Upper lobe of right lung (tissue), 1 donor: ENCODE data around the gene EGLN1. TPM values are rescaled to one million over a fixed set of nuclear protein-coding genes. Genes with fewer than 3 reads are reported as not detected.
"Not testable (repeated sequence)": the region's sequence is repeated elsewhere in the genome, so short reads cannot be mapped to it uniquely, and the experiment has no call there.

ENCODE experiments used
- ATAC-seq: fragments of 200-7000 bp; cut with Tn5 transposase; one replicate; pipeline ENCODE4 v1.9.1; 2020; ENCODE audit warnings: mild to moderate bottlenecking, moderate library complexity
- DNase-seq: peaks from one replicate; pipeline ENCODE4 v3.0.0-alpha.2; 2020
- H3K27ac ChIP-seq: fragments of 200-600 bp; one replicate; pipeline ENCODE4 v1.8.0; 2022
- H3K27me3 ChIP-seq: fragments of 200-600 bp; one replicate; pipeline ENCODE4 v1.8.0; 2022; ENCODE audit warnings: mild to moderate bottlenecking
- H3K36me3 ChIP-seq: fragments of 200-600 bp; one replicate; pipeline ENCODE4 v1.8.0; 2022
- H3K4me1 ChIP-seq: fragments of 200-600 bp; one replicate; pipeline ENCODE4 v1.8.0; 2022
- H3K4me3 ChIP-seq: fragments of 200-600 bp; one replicate; pipeline ENCODE4 v1.8.0; 2022; ENCODE audit warnings: mild to moderate bottlenecking
- H3K9me3 ChIP-seq: fragments of 200-600 bp; one replicate; pipeline ENCODE4 v1.8.0; 2022
- intact Hi-C: fragments of 100-400 bp; cut with DNase I; formaldehyde crosslinking; loops from one replicate; pipeline ENCODE4 v1.11.0; 2022
- total RNA-seq: library from RNA; stranded (reverse); fragmentation: NEBNext Ultra II Directional; extraction: Animal tissue kit (Norgen Biotek cat#: 25700); gene quantifications from one replicate; pipeline ENCODE4 v1.2.1, GENCODE V29; 2021
- TF ChIP-seq, protein P1 (sequence below): fragments of 200-600 bp; IDR thresholded peaks from one replicate; pipeline ENCODE4 v1.8.0; 2022; ENCODE audit warnings: antibody characterized with exemption
- donor health status: DM: no; HTN: yes; CAD: no; lungs with severe emphysema.

EGLN1 gene
- total RNA-seq, 1 donor from 2014 or later, result 23.5 TPM

GRCh38 chr1:231460614-231461013 is 38.5 kb upstream of the EGLN1 start:
- ATAC-seq, result peak; percentile 62
- H3K9me3 ChIP-seq, result no peaks in the 10 kb centered on the region
- TF ChIP-seq, protein P1, sequence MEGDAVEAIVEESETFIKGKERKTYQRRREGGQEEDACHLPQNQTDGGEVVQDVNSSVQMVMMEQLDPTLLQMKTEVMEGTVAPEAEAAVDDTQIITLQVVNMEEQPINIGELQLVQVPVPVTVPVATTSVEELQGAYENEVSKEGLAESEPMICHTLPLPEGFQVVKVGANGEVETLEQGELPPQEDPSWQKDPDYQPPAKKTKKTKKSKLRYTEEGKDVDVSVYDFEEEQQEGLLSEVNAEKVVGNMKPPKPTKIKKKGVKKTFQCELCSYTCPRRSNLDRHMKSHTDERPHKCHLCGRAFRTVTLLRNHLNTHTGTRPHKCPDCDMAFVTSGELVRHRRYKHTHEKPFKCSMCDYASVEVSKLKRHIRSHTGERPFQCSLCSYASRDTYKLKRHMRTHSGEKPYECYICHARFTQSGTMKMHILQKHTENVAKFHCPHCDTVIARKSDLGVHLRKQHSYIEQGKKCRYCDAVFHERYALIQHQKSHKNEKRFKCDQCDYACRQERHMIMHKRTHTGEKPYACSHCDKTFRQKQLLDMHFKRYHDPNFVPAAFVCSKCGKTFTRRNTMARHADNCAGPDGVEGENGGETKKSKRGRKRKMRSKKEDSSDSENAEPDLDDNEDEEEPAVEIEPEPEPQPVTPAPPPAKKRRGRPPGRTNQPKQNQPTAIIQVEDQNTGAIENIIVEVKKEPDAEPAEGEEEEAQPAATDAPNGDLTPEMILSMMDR, result no peak
- no peak for DNase-seq
- H3K27ac ChIP-seq, result no peak overlapping the region
- no peaks in the 10 kb centered on the region for H3K27me3 ChIP-seq
- H3K4me1 ChIP-seq, result no peaks in the 10 kb centered on the region
- H3K36me3 ChIP-seq, result no peaks in the 10 kb centered on the region
- intact Hi-C loops, result no loop called here
- H3K4me3 ChIP-seq, result no peak overlapping the region

- H3K27me3 ChIP-seq, H3K4me1 ChIP-seq, intact Hi-C loops, H3K36me3 ChIP-seq, DNase-seq, ATAC-seq, H3K9me3 ChIP-seq, H3K27ac ChIP-seq, H3K4me3 ChIP-seq: not testable (repeated sequence)
Measured at GRCh38 chr1:231459438-231459837, 37.4 kb upstream of the EGLN1 start.

- H3K4me1 ChIP-seq, ATAC-seq, H3K27ac ChIP-seq, H3K4me3 ChIP-seq, H3K9me3 ChIP-seq, DNase-seq, intact Hi-C loops, H3K36me3 ChIP-seq, H3K27me3 ChIP-seq: not testable (repeated sequence)
Measured at GRCh38 chr1:231457956-231458355, 35.9 kb upstream of the EGLN1 start.

- H3K36me3 ChIP-seq, DNase-seq, H3K27me3 ChIP-seq, intact Hi-C loops, H3K27ac ChIP-seq, H3K9me3 ChIP-seq, H3K4me3 ChIP-seq, ATAC-seq, H3K4me1 ChIP-seq: not testable (repeated sequence)
Measured at GRCh38 chr1:231454133-231454532, 32.0 kb upstream of the EGLN1 start.

DNA sequence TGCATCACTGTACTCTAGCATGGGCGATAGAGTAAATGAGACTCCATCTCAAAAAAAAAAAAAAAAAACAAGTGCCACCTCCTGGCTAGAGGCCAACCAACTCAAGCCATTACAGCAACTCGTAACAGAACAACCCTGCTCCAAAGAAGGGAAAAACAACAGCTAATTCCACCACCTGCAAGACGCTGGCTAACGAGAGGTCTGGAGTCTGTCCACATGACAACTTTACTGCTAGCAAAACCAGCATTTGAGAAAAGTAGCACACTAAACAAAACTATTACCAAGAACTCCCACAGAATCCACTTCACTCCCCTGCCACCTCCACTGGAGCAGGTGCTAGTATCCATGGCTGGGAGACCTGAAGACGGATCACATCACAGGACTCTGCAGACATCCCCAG is 24.1 kb upstream of the EGLN1 start:
- no peaks in the 10 kb centered on the region for H3K36me3 ChIP-seq
- no peak overlapping the region for H3K4me3 ChIP-seq
- ATAC-seq (no peak), DNase-seq (no peak)
- TF ChIP-seq, protein P1, result no peak
- H3K27me3 ChIP-seq, result no peaks in the 10 kb centered on the region
- no peaks in the 10 kb centered on the region for H3K4me1 ChIP-seq
- H3K9me3 ChIP-seq, result no peaks in the 10 kb centered on the region
- no peak overlapping the region for H3K27ac ChIP-seq
- intact Hi-C loops, result no loop called here

GRCh38 chr1:231444059-231444458 is 22.0 kb upstream of the EGLN1 start:
- TF ChIP-seq, protein P1, result no peak
- intact Hi-C loops, result no loop called here
- H3K27ac ChIP-seq, result no peak overlapping the region
- ATAC-seq, result no peak
- no peaks in the 10 kb centered on the region for H3K4me1 ChIP-seq
- no peaks in the 10 kb centered on the region for H3K9me3 ChIP-seq
- no peaks in the 10 kb centered on the region for H3K36me3 ChIP-seq
- H3K27me3 ChIP-seq, result no peaks in the 10 kb centered on the region
- H3K4me3 ChIP-seq, result no peak overlapping the region
- DNase-seq, result no peak

- H3K36me3 ChIP-seq, result no peaks in the 10 kb centered on the region
- no peaks in the 10 kb centered on the region for H3K9me3 ChIP-seq
- no peaks in the 10 kb centered on the region for H3K4me1 ChIP-seq
- H3K4me3 ChIP-seq, result no peak overlapping the region
- TF ChIP-seq, protein P1, result no peak
- no peak for DNase-seq
- no peak overlapping the region for H3K27ac ChIP-seq
- H3K27me3 ChIP-seq, result no peaks in the 10 kb centered on the region
- no peak for ATAC-seq
- intact Hi-C loops, result no loop called here
Measured at GRCh38 chr1:231443363-231443762, 21.3 kb upstream of the EGLN1 start.
